SK-N-SH (cell line): Measurements from ENCODE around the gene PLEKHH1. TPM values are rescaled to one million over a fixed set of nuclear protein-coding genes. Genes with fewer than 3 reads are reported as not detected.
A peak's percentile ranks its signal among the peaks of the same experiment; 100 is the strongest.

Experiments
- CTCF ChIA-PET: fragments of 300-600, 350-600 bp; formaldehyde crosslinking; extraction: SDS; loops from one replicate; lab custom pipeline; 2021; lab: Yijun Ruan, JAX
- POLR2A ChIA-PET: fragments of 350-600 bp; sonication (Branson Sonifier 250); formaldehyde crosslinking; extraction: SDS; loops from one replicate; lab custom pipeline; 2020; ENCODE audit warnings: antibody characterized with exemption, inconsistent platforms; lab: Yijun Ruan, JAX
- DNase-seq: peaks from one replicate; pipeline ENCODE4 v3.0.0; 2012
- H2AFZ ChIP-seq: fragments of 200-600 bp; sonication (generic); 2 replicates; pipeline ENCODE4 v1.8.1; 2016; ENCODE audit warnings: antibody characterized with exemption, mild to moderate bottlenecking, low read depth
- H3F3A ChIP-seq: fragments of 200-600 bp; sonication (generic); replicated peaks from 2 replicates; pipeline ENCODE3; 2016; ENCODE audit warnings: antibody characterized with exemption, mild to moderate bottlenecking; ENCODE audit not compliant: insufficient read depth
- H3K27ac ChIP-seq, 2 experiments: fragments of 200-500 bp in 1 of 2; fragments of 200-600 bp in 1 of 2; sonication (Bioruptor generic) in 1 of 2; sonication (generic), shearing (Covaris generic) in 1 of 2; 2 replicates each; pipeline versions ENCODE4 v1.5.1 to v1.6.1; 2014 to 2016; ENCODE audit warnings: low read depth in 2 of 2, inconsistent platforms in 1 of 2, low read length in 1 of 2, mild to moderate bottlenecking in 1 of 2, mixed read lengths in 1 of 2
- H3K27me3 ChIP-seq: fragments of 200-600 bp; sonication (generic), shearing (Covaris generic); 2 replicates; pipeline ENCODE4 v1.6.1; 2016; ENCODE audit warnings: mixed run types; ENCODE audit not compliant: insufficient read depth
- H3K36me3 ChIP-seq, 2 experiments: fragments of 200-500 bp in 1 of 2; fragments of 200-600 bp in 1 of 2; sonication (Bioruptor generic) in 1 of 2; sonication (generic) in 1 of 2; replicated peaks in 1 of 2; 2 replicates each; pipeline versions ENCODE3 to v1.5.1; 2014 to 2016; ENCODE audit warnings: low read length in 1 of 2, mild to moderate bottlenecking in 1 of 2; ENCODE audit not compliant: insufficient read depth in 2 of 2, control insufficient read depth in 1 of 2
- H3K4me1 ChIP-seq, 2 experiments: fragments of 200-500 bp in 1 of 2; fragments of 200-600 bp in 1 of 2; sonication (Bioruptor generic) in 1 of 2; sonication (generic), shearing (Covaris generic) in 1 of 2; 2 replicates each; pipeline versions ENCODE4 v1.5.1 to v1.6.1; 2014 to 2016; ENCODE audit warnings: low read depth in 1 of 2, low read length in 1 of 2, mixed run types in 1 of 2; ENCODE audit not compliant: insufficient read depth in 2 of 2, control insufficient read depth in 1 of 2
- H3K4me2 ChIP-seq: fragments of 200-600 bp; sonication (generic), shearing (Covaris generic); 2 replicates; pipeline ENCODE4 v1.6.1; 2017; ENCODE audit warnings: mixed run types
- H3K4me3 ChIP-seq, 2 experiments: fragments of 200-500 bp in 1 of 2; fragments of 200-600 bp in 1 of 2; sonication (Bioruptor generic) in 1 of 2; sonication (generic), shearing (Covaris generic) in 1 of 2; 2 replicates each; pipeline versions ENCODE4 v1.5.1 to v1.8.1; 2014 to 2016; ENCODE audit warnings: low read depth in 2 of 2, inconsistent platforms in 1 of 2, low read length in 1 of 2, mild to moderate bottlenecking in 1 of 2, mixed read lengths in 1 of 2, moderate library complexity in 1 of 2
- H3K79me2 ChIP-seq: fragments of 200-600 bp; sonication (generic); 2 replicates; pipeline ENCODE4 v1.8.1; 2017; ENCODE audit warnings: mild to moderate bottlenecking; ENCODE audit not compliant: insufficient read depth
- H3K9ac ChIP-seq: fragments of 200-600 bp; sonication (generic); 2 replicates; pipeline ENCODE4 v1.6.1; 2017; ENCODE audit warnings: mixed run types
- H3K9me2 ChIP-seq: fragments of 200-600 bp; sonication (generic); 2 replicates; pipeline ENCODE4 v1.6.1; 2017; ENCODE audit warnings: mixed run types
- H3K9me3 ChIP-seq: fragments of 200-600 bp; sonication (generic); 2 replicates; pipeline ENCODE4 v1.6.1; 2017; ENCODE audit warnings: mixed run types, mild to moderate bottlenecking, moderate library complexity
- H4K20me1 ChIP-seq: fragments of 200-600 bp; sonication (generic); 2 replicates; pipeline ENCODE4 v1.6.1; 2017; ENCODE audit warnings: mild to moderate bottlenecking, mixed run types; ENCODE audit not compliant: insufficient read depth
- EZH2phosphoT487 ChIP-seq: fragments of 200-600 bp; sonication (generic); IDR thresholded peaks from 2 replicates; pipeline ENCODE4 v1.6.1; 2017; ENCODE audit warnings: low read depth, mixed run types, mild to moderate bottlenecking, antibody characterized with exemption, moderate library complexity, borderline replicate concordance
- FOSL2 ChIP-seq: IDR thresholded peaks from 2 replicates; pipeline ENCODE4 v1.4.0; 2012; ENCODE audit warnings: low read depth, mild to moderate bottlenecking, moderate library complexity, borderline replicate concordance
- FOXJ3 ChIP-seq: sonication (generic); formaldehyde crosslinking; IDR thresholded peaks from 2 replicates; pipeline ENCODE4 v1.5.1; 2020; ENCODE audit warnings: mild to moderate bottlenecking, missing genetic modification reagents
- GABPA ChIP-seq: IDR thresholded peaks from 2 replicates; pipeline ENCODE4 v1.4.0; 2012; ENCODE audit warnings: low read depth, mild to moderate bottlenecking
- GATA2 ChIP-seq: sonication (generic); formaldehyde crosslinking; IDR thresholded peaks from 2 replicates; pipeline ENCODE4 v1.5.0; 2020; ENCODE audit warnings: mild to moderate bottlenecking, missing genetic modification reagents
- NRF1 ChIP-seq: IDR thresholded peaks from 2 replicates; pipeline ENCODE4 v1.6.1; 2012; ENCODE audit warnings: low read depth, mild to moderate bottlenecking, low read length
- POLR2AphosphoS5 ChIP-seq: IDR thresholded peaks from 2 replicates; pipeline ENCODE4 v1.6.1; 2012; ENCODE audit warnings: low read depth, low read length
- RAD21 ChIP-seq: IDR thresholded peaks from 2 replicates; pipeline ENCODE4 v1.6.1; 2012; ENCODE audit warnings: mild to moderate bottlenecking, low read length
- RFX5 ChIP-seq: IDR thresholded peaks from 2 replicates; pipeline ENCODE4 v1.6.1; 2012; ENCODE audit warnings: mild to moderate bottlenecking, improper control_type of control experiment, low read length
- TEAD4 ChIP-seq: IDR thresholded peaks from 2 replicates; pipeline ENCODE4 v1.4.0; 2012; ENCODE audit warnings: mild to moderate bottlenecking, borderline replicate concordance; ENCODE audit not compliant: insufficient read depth
- WGBS: methylation state at CpG from one replicate; pipeline ENCODE4 v1.1.6; 2017; ENCODE audit warnings: low lambda C conversion rate; 5-methylcytosine and 5-hydroxymethylcytosine counted together
- polyA plus RNA-seq, 3 experiments: library from polyadenylated mRNA; depleted of rRNA; stranded (reverse); fragments of >200 nt; gene quantifications; 2 replicates each; pipeline ENCODE4 v1.2.3, GENCODE V29; 2012
- TF ChIP-seq, protein P1 (sequence below): fragments of 200-600 bp; sonication (generic); IDR thresholded peaks from 2 replicates; pipeline ENCODE4 v1.6.1; 2017; ENCODE audit warnings: antibody characterized with exemption, mild to moderate bottlenecking, moderate library complexity
- TF ChIP-seq, protein P2 (sequence below): fragments of 150-350 bp; IDR thresholded peaks from 2 replicates; pipeline ENCODE4 v1.6.1; 2016; ENCODE audit warnings: mild to moderate bottlenecking, low read depth, low read length

The PLEKHH1 gene
- polyA plus RNA-seq, 1 of the 3 experiments (the other 2 are of a cell fraction), result 1.6 TPM

DNA sequence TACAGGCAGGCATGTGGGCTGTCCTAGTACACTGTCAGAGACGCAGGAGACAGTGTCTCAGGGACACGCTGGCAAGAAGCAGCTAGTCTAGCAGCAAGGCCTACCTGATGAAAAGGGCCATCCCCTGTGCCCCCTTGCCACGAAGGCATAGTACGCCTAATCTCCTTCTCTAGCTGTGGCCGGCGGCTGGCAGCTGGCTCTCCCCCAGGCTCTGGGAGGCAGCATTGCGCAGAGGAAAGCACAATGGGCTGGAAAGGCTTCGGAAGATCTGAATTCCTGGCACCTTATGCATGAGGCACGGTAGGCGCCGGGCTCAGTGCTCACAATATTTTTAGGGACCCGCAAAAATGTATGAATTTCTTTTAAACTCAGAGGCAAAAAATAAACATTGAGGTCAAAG is 16.0 kb upstream of the PLEKHH1 start:
- H3K36me3 ChIP-seq, result no peaks in the 10 kb centered on the region
- peak; percentile 35 for TF ChIP-seq RAD21
- TF ChIP-seq GATA2 (CRISPR knock-in tag), result no peak
- TF ChIP-seq, protein P1, sequence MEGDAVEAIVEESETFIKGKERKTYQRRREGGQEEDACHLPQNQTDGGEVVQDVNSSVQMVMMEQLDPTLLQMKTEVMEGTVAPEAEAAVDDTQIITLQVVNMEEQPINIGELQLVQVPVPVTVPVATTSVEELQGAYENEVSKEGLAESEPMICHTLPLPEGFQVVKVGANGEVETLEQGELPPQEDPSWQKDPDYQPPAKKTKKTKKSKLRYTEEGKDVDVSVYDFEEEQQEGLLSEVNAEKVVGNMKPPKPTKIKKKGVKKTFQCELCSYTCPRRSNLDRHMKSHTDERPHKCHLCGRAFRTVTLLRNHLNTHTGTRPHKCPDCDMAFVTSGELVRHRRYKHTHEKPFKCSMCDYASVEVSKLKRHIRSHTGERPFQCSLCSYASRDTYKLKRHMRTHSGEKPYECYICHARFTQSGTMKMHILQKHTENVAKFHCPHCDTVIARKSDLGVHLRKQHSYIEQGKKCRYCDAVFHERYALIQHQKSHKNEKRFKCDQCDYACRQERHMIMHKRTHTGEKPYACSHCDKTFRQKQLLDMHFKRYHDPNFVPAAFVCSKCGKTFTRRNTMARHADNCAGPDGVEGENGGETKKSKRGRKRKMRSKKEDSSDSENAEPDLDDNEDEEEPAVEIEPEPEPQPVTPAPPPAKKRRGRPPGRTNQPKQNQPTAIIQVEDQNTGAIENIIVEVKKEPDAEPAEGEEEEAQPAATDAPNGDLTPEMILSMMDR, result no peak
- no peak for TF ChIP-seq FOSL2
- TF ChIP-seq, all 33 proteins: peak for 1
- no peaks in the 10 kb centered on the region for H3K9me3 ChIP-seq
- no peak overlapping the region for H3K4me3 ChIP-seq
- H3K79me2 ChIP-seq, result no peaks in the 10 kb centered on the region
- H4K20me1 ChIP-seq, result no peaks in the 10 kb centered on the region
- H3F3A ChIP-seq, result no peaks in the 10 kb centered on the region
- no peaks in the 10 kb centered on the region for H3K9me2 ChIP-seq
- H3K27ac ChIP-seq, result no peak overlapping the region
- H3K9ac ChIP-seq, result no peak overlapping the region
- no peak overlapping the region for H3K4me2 ChIP-seq
- no peak for DNase-seq
- POLR2A ChIA-PET, result no interaction called here
- peaks cover 0 to 17% of the 10 kb centered on the region in 2 experiments; a peak in 2 of 4 replicates for H3K4me1 ChIP-seq
- WGBS, result 83% methylated on average over 11 of the region's 12 CpGs
- peaks cover 26% of the 10 kb centered on the region; the same call in 1 of the 2 replicates for H3K27me3 ChIP-seq
- H2AFZ ChIP-seq, result no peak overlapping the region
- CTCF ChIA-PET, result interaction anchor here (0.5 to 10.1 kb wide), 8 partner anchors 10 to 188 kb away, joined by 3 to 94 read pairs (median 3); no protein-coding TSS in a partner anchor

DNA sequence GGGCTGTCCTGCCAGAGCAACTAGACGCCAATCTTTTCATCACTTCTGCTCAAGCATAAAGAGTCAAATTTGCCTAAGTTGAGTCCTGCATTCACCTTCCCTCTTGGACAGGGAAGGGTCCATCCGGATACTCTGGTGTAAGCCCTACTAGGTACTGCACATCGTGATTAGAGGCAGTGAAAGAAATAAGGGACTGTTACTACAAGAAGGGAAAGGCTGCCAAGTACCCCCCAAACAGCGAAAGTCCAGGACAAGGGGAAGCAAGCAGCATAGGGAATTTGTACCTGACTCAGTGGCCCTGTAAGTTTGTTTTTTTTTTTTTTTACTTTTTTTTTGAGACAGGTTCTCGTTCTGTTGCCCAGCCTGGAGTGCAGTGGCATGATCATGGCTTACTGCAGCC is 13.7 kb upstream of the PLEKHH1 start:
- H3K79me2 ChIP-seq, result no peaks in the 10 kb centered on the region
- 48% methylated on average over 5 of the region's 5 CpGs for WGBS
- no peak for TF ChIP-seq TEAD4
- no peak for TF ChIP-seq FOXJ3 (CRISPR knock-in tag)
- TF ChIP-seq GABPA, result no peak
- TF ChIP-seq FOSL2, result no peak
- TF ChIP-seq NRF1, result no peak
- TF ChIP-seq, protein P2, sequence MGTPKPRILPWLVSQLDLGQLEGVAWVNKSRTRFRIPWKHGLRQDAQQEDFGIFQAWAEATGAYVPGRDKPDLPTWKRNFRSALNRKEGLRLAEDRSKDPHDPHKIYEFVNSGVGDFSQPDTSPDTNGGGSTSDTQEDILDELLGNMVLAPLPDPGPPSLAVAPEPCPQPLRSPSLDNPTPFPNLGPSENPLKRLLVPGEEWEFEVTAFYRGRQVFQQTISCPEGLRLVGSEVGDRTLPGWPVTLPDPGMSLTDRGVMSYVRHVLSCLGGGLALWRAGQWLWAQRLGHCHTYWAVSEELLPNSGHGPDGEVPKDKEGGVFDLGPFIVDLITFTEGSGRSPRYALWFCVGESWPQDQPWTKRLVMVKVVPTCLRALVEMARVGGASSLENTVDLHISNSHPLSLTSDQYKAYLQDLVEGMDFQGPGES, result no peak
- no peak for TF ChIP-seq RFX5
- TF ChIP-seq POLR2AphosphoS5, result no peak
- no peak for TF ChIP-seq EZH2phosphoT487
- H3F3A ChIP-seq, result no peaks in the 10 kb centered on the region
- H3K4me3 ChIP-seq, result no peak overlapping the region
- no peak overlapping the region for H2AFZ ChIP-seq
- no peaks in the 10 kb centered on the region for H3K9me3 ChIP-seq
- peaks cover 0 to 6% of the 10 kb centered on the region in 2 experiments; a peak in 1 of 4 replicates for H3K4me1 ChIP-seq
- CTCF ChIA-PET, result interaction anchor here (0.9 to 1.2 kb wide), 2 partner anchors 13 to 51 kb away, joined by 3 to 4 read pairs; no protein-coding TSS in a partner anchor
- H3K36me3 ChIP-seq, result no peaks in the 10 kb centered on the region
- no peak overlapping the region for H3K27ac ChIP-seq
- no peak overlapping the region for H3K9ac ChIP-seq
- H4K20me1 ChIP-seq, result no peaks in the 10 kb centered on the region
- H3K27me3 ChIP-seq, result peaks cover 37% of the 10 kb centered on the region; the same call in 1 of the 2 replicates
- no peak for DNase-seq
- POLR2A ChIA-PET, result no interaction called here
- H3K9me2 ChIP-seq, result no peaks in the 10 kb centered on the region
- no peak overlapping the region for H3K4me2 ChIP-seq
